D721Med (cell line): ENCODE data around the gene PRDM15.

Experiments
- DNase-seq: peaks from one replicate; pipeline ENCODE4 v3.0.0; 2011; ENCODE audit warnings: low spot score; ENCODE audit not compliant: insufficient read length
- FAIRE-seq: peaks from 2 replicates; lab custom pipeline; 2011; peaks lifted over from hg19 to GRCh38; lab: Jason Lieb, UNC
- TF ChIP-seq, protein P1 (sequence below): IDR thresholded peaks from 2 replicates; pipeline ENCODE4 v1.5.1; 2012; ENCODE audit warnings: mild to moderate bottlenecking, control low read depth; ENCODE audit not compliant: insufficient read depth; ENCODE audit errors: missing control alignments

The PRDM15 gene

GRCh38 chr21:41835711-41836154 lies 43.4 kb downstream of the PRDM15 start:
- FAIRE-seq (no peak), DNase-seq (no peak)
- TF ChIP-seq, protein P1, sequence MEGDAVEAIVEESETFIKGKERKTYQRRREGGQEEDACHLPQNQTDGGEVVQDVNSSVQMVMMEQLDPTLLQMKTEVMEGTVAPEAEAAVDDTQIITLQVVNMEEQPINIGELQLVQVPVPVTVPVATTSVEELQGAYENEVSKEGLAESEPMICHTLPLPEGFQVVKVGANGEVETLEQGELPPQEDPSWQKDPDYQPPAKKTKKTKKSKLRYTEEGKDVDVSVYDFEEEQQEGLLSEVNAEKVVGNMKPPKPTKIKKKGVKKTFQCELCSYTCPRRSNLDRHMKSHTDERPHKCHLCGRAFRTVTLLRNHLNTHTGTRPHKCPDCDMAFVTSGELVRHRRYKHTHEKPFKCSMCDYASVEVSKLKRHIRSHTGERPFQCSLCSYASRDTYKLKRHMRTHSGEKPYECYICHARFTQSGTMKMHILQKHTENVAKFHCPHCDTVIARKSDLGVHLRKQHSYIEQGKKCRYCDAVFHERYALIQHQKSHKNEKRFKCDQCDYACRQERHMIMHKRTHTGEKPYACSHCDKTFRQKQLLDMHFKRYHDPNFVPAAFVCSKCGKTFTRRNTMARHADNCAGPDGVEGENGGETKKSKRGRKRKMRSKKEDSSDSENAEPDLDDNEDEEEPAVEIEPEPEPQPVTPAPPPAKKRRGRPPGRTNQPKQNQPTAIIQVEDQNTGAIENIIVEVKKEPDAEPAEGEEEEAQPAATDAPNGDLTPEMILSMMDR, result no peak

- TF ChIP-seq, protein P1, result no peak
- no peak for FAIRE-seq
- DNase-seq, result no peak
These were observed 44.0 kb downstream of the PRDM15 start for GRCh38 chr21:41834926-41835663.

GRCh38 chr21:41834252-41834925 lies 44.8 kb downstream of the PRDM15 start:
- no peak for DNase-seq
- TF ChIP-seq, protein P1, result no peak
- no peak for FAIRE-seq

DNA sequence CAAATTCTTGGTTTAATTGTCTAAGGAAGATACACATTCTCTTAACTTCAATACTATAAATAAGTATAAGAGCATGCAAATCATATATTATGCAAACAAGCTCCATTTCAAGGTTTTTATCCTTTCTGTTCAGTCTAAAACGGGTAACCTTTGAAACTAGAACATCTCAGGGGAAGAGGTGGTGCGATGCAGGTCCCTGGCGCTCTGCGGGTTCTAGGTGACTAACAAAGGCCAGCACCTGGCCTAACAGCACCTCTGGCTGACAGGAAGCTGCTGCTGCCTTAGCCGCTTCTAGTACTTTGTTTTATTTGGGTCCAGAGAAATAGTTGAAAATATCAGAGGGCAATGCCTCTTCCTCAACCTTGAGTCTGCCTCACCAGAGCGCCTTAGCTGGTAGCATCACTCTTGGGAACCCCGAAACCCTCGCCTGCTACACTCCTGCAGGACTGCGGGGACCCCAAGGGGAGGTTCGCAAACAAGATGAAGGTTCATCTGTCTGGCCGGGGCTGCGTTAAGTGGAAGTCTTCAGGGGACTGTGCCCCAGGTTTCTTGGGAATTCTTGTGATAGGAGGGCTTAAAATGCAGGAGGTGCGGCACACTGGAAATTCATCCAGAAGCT lies 45.5 kb downstream of the PRDM15 start:
- no peak for FAIRE-seq
- no peak for DNase-seq
- TF ChIP-seq, protein P1, result no peak

- DNase-seq (no peak), FAIRE-seq (no peak)
- TF ChIP-seq, protein P1, result no peak
These were observed 46.3 kb downstream of the PRDM15 start for GRCh38 chr21:41832596-41833496.

DNA sequence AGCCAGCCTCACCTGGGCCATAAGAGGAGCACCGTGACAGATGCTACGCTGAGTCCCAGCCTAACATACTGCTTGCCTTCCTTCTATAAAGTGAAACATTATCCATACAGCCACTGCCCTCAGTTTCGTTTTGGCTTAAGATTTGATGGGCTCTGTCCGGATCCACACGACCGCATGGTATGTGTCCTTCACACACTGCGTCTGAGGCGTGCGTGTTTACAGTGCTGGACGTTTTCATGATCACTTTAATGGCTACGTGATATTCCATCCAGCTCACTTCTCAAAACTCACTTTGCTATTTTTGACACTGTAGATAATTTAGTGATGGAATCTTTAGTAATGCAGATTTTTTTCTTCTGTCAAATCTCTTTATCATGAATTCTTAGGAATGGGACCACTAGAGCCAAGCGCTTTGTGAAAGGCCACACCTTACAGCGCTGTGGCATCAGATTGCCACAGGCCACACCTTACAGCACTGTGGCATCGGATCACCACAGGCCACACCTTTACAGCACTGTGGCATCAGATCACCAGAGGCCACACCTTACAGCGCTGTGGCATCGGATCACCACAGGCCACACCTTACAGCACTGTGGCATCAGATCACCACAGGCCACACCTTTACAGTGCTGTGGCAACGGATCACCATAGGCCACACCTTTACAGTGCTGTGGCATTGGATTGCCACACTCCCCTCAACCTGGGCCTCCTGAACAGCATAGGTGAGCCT lies 47.1 kb downstream of the PRDM15 start:
- TF ChIP-seq, protein P1, result no peak
- no peak for DNase-seq
- no peak for FAIRE-seq
